ENCODE data around the gene SRP72.
"Not testable (repeated sequence)": the region's sequence is repeated elsewhere in the genome, so short reads cannot be mapped to it uniquely, and the experiment has no call there.

The SRP72 gene

DNA sequence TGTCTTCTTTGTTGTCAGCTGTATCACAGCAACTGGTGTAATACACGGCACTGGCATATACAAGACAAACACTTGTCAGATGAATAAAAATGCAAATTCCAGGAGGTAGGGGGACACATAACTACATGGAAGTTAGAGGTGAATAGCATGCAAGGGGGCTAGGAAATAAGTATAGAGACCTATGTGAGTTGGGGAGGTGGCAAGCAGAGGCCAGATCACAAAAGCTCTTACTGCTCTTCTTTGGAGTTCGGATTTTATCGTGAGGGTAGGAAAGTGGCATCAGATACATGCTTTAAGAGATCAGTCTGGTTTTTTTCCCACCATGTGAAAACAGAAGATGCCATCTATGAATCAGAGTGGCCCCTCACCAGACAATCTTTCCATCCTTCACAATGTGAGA is 2.8 kb upstream of the SRP72 start:
- Histone ChIP-seq H2AFZ (ENCODE audit: low read depth, low read length) (no peak overlapping the region), H3K27me3 (ENCODE audit: insufficient read depth, low read length, poor library complexity) (no peaks in the 10 kb centered on the region), H3K9me3 (ENCODE audit: insufficient read depth, low read length, severe bottlenecking) (no peaks in the 10 kb centered on the region), H3K4me2 (ENCODE audit: insufficient read depth, low read length) (peak overlapping the region; percentile 79), H3K27ac (ENCODE audit: low read length) (no peak overlapping the region), H3K4me3 (ENCODE audit: low read depth in 1 of 2, low read length in 2 of 2) (no peak overlapping the region), H3K4me1 (ENCODE audit: insufficient read depth, low read length) (peaks cover 47% of the 10 kb centered on the region), H3K9ac (ENCODE audit: low read depth, low read length) (no peak overlapping the region), H4K20me1 (ENCODE audit: insufficient read depth, low read length) (peaks cover 20% of the 10 kb centered on the region; the same call in 1 of the 2 replicates), H3K36me3 (ENCODE audit: insufficient read depth, low read length) (peaks cover 39% of the 10 kb centered on the region), H3K79me2 (ENCODE audit: insufficient read depth, low read length) (peaks cover 71% of the 10 kb centered on the region)
- DNase-seq (no peak), ATAC-seq (ENCODE audit: insufficient read depth, low read depth) (no peak)
- TF ChIP-seq, protein P1, sequence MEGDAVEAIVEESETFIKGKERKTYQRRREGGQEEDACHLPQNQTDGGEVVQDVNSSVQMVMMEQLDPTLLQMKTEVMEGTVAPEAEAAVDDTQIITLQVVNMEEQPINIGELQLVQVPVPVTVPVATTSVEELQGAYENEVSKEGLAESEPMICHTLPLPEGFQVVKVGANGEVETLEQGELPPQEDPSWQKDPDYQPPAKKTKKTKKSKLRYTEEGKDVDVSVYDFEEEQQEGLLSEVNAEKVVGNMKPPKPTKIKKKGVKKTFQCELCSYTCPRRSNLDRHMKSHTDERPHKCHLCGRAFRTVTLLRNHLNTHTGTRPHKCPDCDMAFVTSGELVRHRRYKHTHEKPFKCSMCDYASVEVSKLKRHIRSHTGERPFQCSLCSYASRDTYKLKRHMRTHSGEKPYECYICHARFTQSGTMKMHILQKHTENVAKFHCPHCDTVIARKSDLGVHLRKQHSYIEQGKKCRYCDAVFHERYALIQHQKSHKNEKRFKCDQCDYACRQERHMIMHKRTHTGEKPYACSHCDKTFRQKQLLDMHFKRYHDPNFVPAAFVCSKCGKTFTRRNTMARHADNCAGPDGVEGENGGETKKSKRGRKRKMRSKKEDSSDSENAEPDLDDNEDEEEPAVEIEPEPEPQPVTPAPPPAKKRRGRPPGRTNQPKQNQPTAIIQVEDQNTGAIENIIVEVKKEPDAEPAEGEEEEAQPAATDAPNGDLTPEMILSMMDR (IDR thresholded peaks at IDR 0.05; ENCODE audit: borderline replicate concordance, extremely low read depth, low read length, poor library complexity, severe bottlenecking) = no peak
- TF ChIP-seq EZH2 (IDR thresholded peaks at IDR 0.05; ENCODE audit: borderline replicate concordance, low read depth, low read length, severe bottlenecking) = no peak

DNA sequence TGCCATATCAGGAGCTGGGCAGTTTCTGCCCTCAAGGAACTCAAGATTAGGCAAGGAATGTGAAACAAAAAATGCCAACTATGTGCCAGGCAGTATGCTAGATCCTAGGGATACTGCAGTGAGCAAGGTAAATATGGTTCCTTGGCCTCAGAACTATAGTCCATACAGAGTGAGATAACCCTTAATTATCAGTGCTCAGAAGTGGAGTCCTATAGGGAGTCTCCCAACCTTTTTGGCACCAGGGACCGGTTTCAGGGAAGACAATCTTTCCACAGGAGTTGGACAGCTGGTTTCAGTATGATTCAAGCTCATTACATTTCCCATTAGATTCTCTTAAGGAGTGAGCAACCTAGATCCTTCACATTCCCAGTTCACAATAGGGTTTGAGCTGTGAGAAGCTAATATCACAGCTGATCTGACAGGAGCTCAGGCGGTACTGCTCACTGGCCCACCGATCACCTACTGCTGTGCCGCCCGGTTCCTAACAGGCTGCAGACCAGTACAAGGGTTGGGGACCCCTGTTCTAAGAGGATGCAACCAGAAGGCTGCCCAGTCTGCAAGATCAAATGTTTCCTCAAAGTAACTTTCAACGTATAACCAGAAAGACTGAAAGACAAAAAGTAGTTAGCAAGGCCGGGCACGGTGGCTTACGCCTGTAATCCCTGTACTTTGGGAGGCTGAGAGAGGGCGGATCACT is 1.7 kb upstream of the SRP72 start:
- peak overlapping the region; percentile 91; the same call in 1 of the 2 replicates for H3K27ac ChIP-seq (ENCODE audit: low read length)
- H3K4me2 ChIP-seq (ENCODE audit: insufficient read depth, low read length) = peak overlapping the region; percentile 79
- TF ChIP-seq, protein P1 (IDR thresholded peaks at IDR 0.05; ENCODE audit: borderline replicate concordance, extremely low read depth, low read length, poor library complexity, severe bottlenecking) = no peak
- no peak for TF ChIP-seq EZH2 (IDR thresholded peaks at IDR 0.05; ENCODE audit: borderline replicate concordance, low read depth, low read length, severe bottlenecking)

GRCh38 chr4:56466296-56466761 is 1.1 kb upstream of the SRP72 start:
- H3K27me3 ChIP-seq (ENCODE audit: insufficient read depth, low read length, poor library complexity); ATAC-seq (ENCODE audit: insufficient read depth, low read depth); H3K9me3 ChIP-seq (ENCODE audit: insufficient read depth, low read length, severe bottlenecking); DNase-seq: not testable (repeated sequence)
- H3K79me2 ChIP-seq (ENCODE audit: insufficient read depth, low read length) = peaks cover 79% of the 10 kb centered on the region
- peaks cover 38% of the 10 kb centered on the region for H3K36me3 ChIP-seq (ENCODE audit: insufficient read depth, low read length)
- peak overlapping the region; percentile 81 to 87; a peak in 3 of 4 replicates for H3K4me3 ChIP-seq (ENCODE audit: low read depth in 1 of 2, low read length in 2 of 2)
- H3K4me1 ChIP-seq (ENCODE audit: insufficient read depth, low read length) = peaks cover 55% of the 10 kb centered on the region
- H3K27ac ChIP-seq (ENCODE audit: low read length) = peak overlapping the region; percentile 91
- H3K9ac ChIP-seq (ENCODE audit: low read depth, low read length) = peak overlapping the region; percentile 79
- H3K4me2 ChIP-seq (ENCODE audit: insufficient read depth, low read length) = peak overlapping the region; percentile 79
- H2AFZ ChIP-seq (ENCODE audit: low read depth, low read length) = peak overlapping the region; percentile 95; the same call in 1 of the 2 replicates
- H4K20me1 ChIP-seq (ENCODE audit: insufficient read depth, low read length) = peaks cover 20% of the 10 kb centered on the region; the same call in 1 of the 2 replicates

More for the DNA sequence above, 1.7 kb upstream of the SRP72 start:
- Histone ChIP-seq H2AFZ (ENCODE audit: low read depth, low read length) (no peak overlapping the region), H3K9ac (ENCODE audit: low read depth, low read length) (peak overlapping the region; percentile 79), H3K4me1 (ENCODE audit: insufficient read depth, low read length) (peaks cover 55% of the 10 kb centered on the region), H3K9me3 (ENCODE audit: insufficient read depth, low read length, severe bottlenecking) (no peaks in the 10 kb centered on the region), H3K27me3 (ENCODE audit: insufficient read depth, low read length, poor library complexity) (no peaks in the 10 kb centered on the region), H4K20me1 (ENCODE audit: insufficient read depth, low read length) (peaks cover 20% of the 10 kb centered on the region; the same call in 1 of the 2 replicates), H3K4me3 (ENCODE audit: low read depth in 1 of 2, low read length in 2 of 2) (peak overlapping the region in 1 of 2 experiments; percentile 87; a peak in 3 of 4 replicates), H3K79me2 (ENCODE audit: insufficient read depth, low read length) (peaks cover 75% of the 10 kb centered on the region), H3K36me3 (ENCODE audit: insufficient read depth, low read length) (peaks cover 38% of the 10 kb centered on the region)
- ATAC-seq (ENCODE audit: insufficient read depth, low read depth) = no peak
- no peak for DNase-seq

GRCh38 chr4:56466910-56467283 is 520 bp upstream of the SRP72 start:
- Histone ChIP-seq H3K4me1 (ENCODE audit: insufficient read depth, low read length) (peaks cover 55% of the 10 kb centered on the region), H3K9ac (ENCODE audit: low read depth, low read length) (peak overlapping the region; percentile 79), H3K79me2 (ENCODE audit: insufficient read depth, low read length) (peaks cover 78% of the 10 kb centered on the region), H3K27me3 (ENCODE audit: insufficient read depth, low read length, poor library complexity) (no peaks in the 10 kb centered on the region), H3K9me3 (ENCODE audit: insufficient read depth, low read length, severe bottlenecking) (no peaks in the 10 kb centered on the region), H3K27ac (ENCODE audit: low read length) (peak overlapping the region; percentile 91), H3K36me3 (ENCODE audit: insufficient read depth, low read length) (peaks cover 38% of the 10 kb centered on the region), H3K4me3 (ENCODE audit: low read depth in 1 of 2, low read length in 2 of 2) (peak overlapping the region; percentile 81 to 87), H3K4me2 (ENCODE audit: insufficient read depth, low read length) (peak overlapping the region; percentile 79), H2AFZ (ENCODE audit: low read depth, low read length) (peak overlapping the region; percentile 95), H4K20me1 (ENCODE audit: insufficient read depth, low read length) (peaks cover 20% of the 10 kb centered on the region; the same call in 1 of the 2 replicates)
- TF ChIP-seq EZH2 (IDR thresholded peaks at IDR 0.05; ENCODE audit: borderline replicate concordance, low read depth, low read length, severe bottlenecking) = no peak
- TF ChIP-seq, protein P1 (IDR thresholded peaks at IDR 0.05; ENCODE audit: borderline replicate concordance, extremely low read depth, low read length, poor library complexity, severe bottlenecking) = no peak
- no peak for DNase-seq
- no peak for ATAC-seq (ENCODE audit: insufficient read depth, low read depth)
